Fibroblast of skin of left quadriceps (primary cell): ENCODE measurements around the gene PYY.
"Not testable (repeated sequence)": the region's sequence is repeated elsewhere in the genome, so short reads cannot be mapped to it uniquely, and the experiment has no call there.

Experiments
- DNase-seq, 2 experiments: peaks; one replicate each; pipeline ENCODE4 v3.0.0-alpha.2; 2013; ENCODE audit warnings: low read depth in 2 of 2

Gene PYY

GRCh38 chr17:43978078-43978477, 24.3 kb upstream of the PYY start:
- no peak for DNase-seq

- DNase-seq = no peak
Measured at GRCh38 chr17:43976963-43977837, 23.5 kb upstream of the PYY start.

- DNase-seq = no peak
Measured at GRCh38 chr17:43975898-43976297, 22.2 kb upstream of the PYY start.

- no peak for DNase-seq
Measured at GRCh38 chr17:43974382-43975266, 20.9 kb upstream of the PYY start.

GRCh38 chr17:43972444-43973212, 18.9 kb upstream of the PYY start:
- not testable (repeated sequence) for DNase-seq

- DNase-seq = not testable (repeated sequence)
Measured at GRCh38 chr17:43971436-43971835, 17.7 kb upstream of the PYY start.

GRCh38 chr17:43970366-43970765, 16.6 kb upstream of the PYY start:
- DNase-seq = no peak

- DNase-seq = no peak
Measured at GRCh38 chr17:43967251-43967875, 13.6 kb upstream of the PYY start.

- no peak for DNase-seq
Measured at GRCh38 chr17:43966276-43966675, 12.5 kb upstream of the PYY start.

- no peak for DNase-seq
Measured at GRCh38 chr17:43962479-43962878, 8.7 kb upstream of the PYY start.

- DNase-seq = no peak
Measured at GRCh38 chr17:43961954-43962353, 8.2 kb upstream of the PYY start.

- DNase-seq = not testable (repeated sequence)
Measured at GRCh38 chr17:43961292-43961691, 7.6 kb upstream of the PYY start.

- no peak for DNase-seq
Measured at GRCh38 chr17:43958748-43959352, 5.1 kb upstream of the PYY start.

GRCh38 chr17:43956222-43956621, 2.5 kb upstream of the PYY start:
- DNase-seq = no peak

- no peak for DNase-seq
Measured at GRCh38 chr17:43952724-43953666, 745 bp downstream of the PYY start.

GRCh38 chr17:43952351-43952723, 1.4 kb downstream of the PYY start:
- no peak for DNase-seq

- DNase-seq = no peak
Measured at GRCh38 chr17:43951750-43952149, 2.0 kb downstream of the PYY start.

GRCh38 chr17:43950554-43950953, 3.2 kb downstream of the PYY start:
- DNase-seq = no peak

GRCh38 chr17:43949781-43950180, 4.0 kb downstream of the PYY start:
- no peak for DNase-seq

- no peak for DNase-seq
Measured at GRCh38 chr17:43946781-43947180, 7.0 kb downstream of the PYY start.
